MCF 10A (cell line): ENCODE measurements around the gene RSPRY1. TPM values are rescaled to one million over a fixed set of nuclear protein-coding genes. Genes with fewer than 3 reads are reported as not detected.

Experiments used
- BruUV-seq: library from RNA; stranded (reverse); fragments of 400-500 nt; replicated peaks from 2 replicates; lab custom pipeline; 2021; lab: Mats Ljungman, UMichigan
- CTCF ChIA-PET: fragments of 300-600 bp; sonication (Branson Sonifier 250); formaldehyde crosslinking; extraction: SDS; loops from one replicate; lab custom pipeline; 2021; ENCODE audit warnings: antibody characterized with exemption, inconsistent platforms; lab: Yijun Ruan, JAX
- POLR2A ChIA-PET: fragments of 300-600, 350-650 bp; sonication (Branson Sonifier 250); formaldehyde crosslinking; extraction: SDS; loops from one replicate; lab custom pipeline; 2020; ENCODE audit warnings: antibody characterized with exemption, inconsistent platforms; lab: Yijun Ruan, JAX
- DNase-seq: peaks from one replicate; pipeline ENCODE4 v3.0.0-alpha.2; 2018; ENCODE audit not compliant: unreplicated experiment
- H3K27ac Mint-ChIP-seq: one replicate; pipeline ENCODE4 v1.8.0; 2022; ENCODE audit warnings: mild to moderate bottlenecking, low read depth, mixed read lengths; ENCODE audit not compliant: unreplicated experiment
- H3K27me3 Mint-ChIP-seq: one replicate; pipeline ENCODE4 v1.8.0; 2022; ENCODE audit warnings: mixed read lengths; ENCODE audit not compliant: insufficient read depth, unreplicated experiment
- H3K36me3 Mint-ChIP-seq: one replicate; pipeline ENCODE4 v1.8.0; 2022; ENCODE audit warnings: mild to moderate bottlenecking, moderate library complexity, mixed read lengths; ENCODE audit not compliant: insufficient read depth, unreplicated experiment
- H3K4me1 Mint-ChIP-seq: one replicate; pipeline ENCODE4 v1.8.0; 2022; ENCODE audit warnings: mixed read lengths; ENCODE audit not compliant: insufficient read depth, unreplicated experiment
- H3K4me3 Mint-ChIP-seq: one replicate; pipeline ENCODE4 v1.8.0; 2022; ENCODE audit warnings: mild to moderate bottlenecking, moderate library complexity, mixed read lengths; ENCODE audit not compliant: unreplicated experiment
- H3K9me3 Mint-ChIP-seq: one replicate; pipeline ENCODE4 v1.8.0; 2022; ENCODE audit warnings: mixed read lengths; ENCODE audit not compliant: unreplicated experiment
- intact Hi-C: fragments of 100-400 bp; cut with micrococcal nuclease; formaldehyde crosslinking; loops from 2 replicates; pipeline ENCODE4 v1.14.1; 2022
- total RNA-seq: library from RNA; stranded (reverse); gene quantifications from 2 replicates; pipeline ENCODE4 v1.2.3, GENCODE V29; 2022
- TF ChIP-seq, protein P1 (sequence below): fragments of 200-600 bp; IDR thresholded peaks from one replicate; pipeline ENCODE4 v1.8.0; 2022; ENCODE audit warnings: antibody characterized with exemption, mild to moderate bottlenecking; ENCODE audit not compliant: unreplicated experiment

RSPRY1 gene
- total RNA-seq, 1 experiment from 2014 or later, result 55.9 TPM

DNA sequence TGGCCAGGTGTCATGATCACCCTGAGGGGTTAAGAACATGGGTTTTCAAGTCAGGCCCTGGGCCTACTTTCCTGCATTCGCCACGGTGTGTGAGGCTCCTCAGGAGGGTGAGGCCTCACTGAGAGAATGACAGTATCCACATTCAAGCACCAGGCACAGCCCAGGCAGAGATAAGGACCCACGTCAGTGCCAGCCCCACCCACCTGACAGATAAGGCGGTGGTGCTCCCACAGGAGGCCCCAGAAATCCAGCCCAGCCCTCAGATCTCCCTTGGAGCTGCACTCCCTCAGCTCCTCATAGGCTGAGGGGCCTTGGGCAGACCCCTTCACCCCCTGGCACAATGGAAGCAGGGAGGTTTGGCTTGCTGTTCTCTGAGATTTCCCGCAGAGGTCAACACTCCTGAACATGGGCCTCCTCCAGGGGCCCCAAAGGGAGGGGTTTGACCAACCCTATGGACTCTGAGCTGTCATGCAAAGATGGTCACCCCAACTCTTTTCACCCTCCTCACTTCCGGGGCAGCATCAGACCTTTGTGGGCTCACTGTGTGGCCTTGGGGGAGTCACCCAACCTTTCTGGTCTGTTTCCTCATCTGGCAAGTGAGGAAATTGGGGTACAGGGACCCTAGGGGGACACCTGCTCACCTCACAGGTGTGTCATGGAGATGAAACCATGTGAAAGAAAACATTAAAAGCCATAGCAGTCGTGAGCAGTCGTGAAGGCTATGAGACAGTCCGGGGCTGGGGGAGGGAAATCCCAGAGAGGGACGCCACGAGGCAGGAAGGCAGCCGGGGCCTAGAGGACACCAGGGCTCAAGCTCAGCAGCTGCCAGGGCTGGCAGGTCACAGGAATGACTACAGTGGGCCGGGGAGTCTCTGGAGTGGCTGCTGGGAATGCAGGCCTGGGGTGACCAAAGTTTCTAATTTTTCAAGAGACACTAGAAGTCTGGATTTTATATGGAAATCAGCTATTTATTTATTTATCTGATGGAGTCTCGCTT, 83.0 kb downstream of the RSPRY1 start:
- TF ChIP-seq, protein P1, sequence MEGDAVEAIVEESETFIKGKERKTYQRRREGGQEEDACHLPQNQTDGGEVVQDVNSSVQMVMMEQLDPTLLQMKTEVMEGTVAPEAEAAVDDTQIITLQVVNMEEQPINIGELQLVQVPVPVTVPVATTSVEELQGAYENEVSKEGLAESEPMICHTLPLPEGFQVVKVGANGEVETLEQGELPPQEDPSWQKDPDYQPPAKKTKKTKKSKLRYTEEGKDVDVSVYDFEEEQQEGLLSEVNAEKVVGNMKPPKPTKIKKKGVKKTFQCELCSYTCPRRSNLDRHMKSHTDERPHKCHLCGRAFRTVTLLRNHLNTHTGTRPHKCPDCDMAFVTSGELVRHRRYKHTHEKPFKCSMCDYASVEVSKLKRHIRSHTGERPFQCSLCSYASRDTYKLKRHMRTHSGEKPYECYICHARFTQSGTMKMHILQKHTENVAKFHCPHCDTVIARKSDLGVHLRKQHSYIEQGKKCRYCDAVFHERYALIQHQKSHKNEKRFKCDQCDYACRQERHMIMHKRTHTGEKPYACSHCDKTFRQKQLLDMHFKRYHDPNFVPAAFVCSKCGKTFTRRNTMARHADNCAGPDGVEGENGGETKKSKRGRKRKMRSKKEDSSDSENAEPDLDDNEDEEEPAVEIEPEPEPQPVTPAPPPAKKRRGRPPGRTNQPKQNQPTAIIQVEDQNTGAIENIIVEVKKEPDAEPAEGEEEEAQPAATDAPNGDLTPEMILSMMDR, result no peak
- ChIA-PET POLR2A (interaction anchor here (0.9 to 8.1 kb wide), 3 partner anchors 9 to 82 kb away, joined by 3 to 137 read pairs (median 4); no protein-coding TSS in a partner anchor), CTCF (interaction anchor here (0.9 kb wide), 1 partner anchor 12 kb away, joined by 3 read pairs; no protein-coding TSS in a partner anchor)
- no peaks in the 10 kb centered on the region for H3K36me3 Mint-ChIP-seq
- H3K27me3 Mint-ChIP-seq, result no peaks in the 10 kb centered on the region
- H3K27ac Mint-ChIP-seq, result peak overlapping the region; percentile 61
- H3K9me3 Mint-ChIP-seq, result no peaks in the 10 kb centered on the region
- intact Hi-C loops, result no loop called here
- no peak overlapping the region for H3K4me3 Mint-ChIP-seq
- no peak for DNase-seq
- H3K4me1 Mint-ChIP-seq, result peaks cover 18% of the 10 kb centered on the region
- no TSS peak for BruUV-seq

DNA sequence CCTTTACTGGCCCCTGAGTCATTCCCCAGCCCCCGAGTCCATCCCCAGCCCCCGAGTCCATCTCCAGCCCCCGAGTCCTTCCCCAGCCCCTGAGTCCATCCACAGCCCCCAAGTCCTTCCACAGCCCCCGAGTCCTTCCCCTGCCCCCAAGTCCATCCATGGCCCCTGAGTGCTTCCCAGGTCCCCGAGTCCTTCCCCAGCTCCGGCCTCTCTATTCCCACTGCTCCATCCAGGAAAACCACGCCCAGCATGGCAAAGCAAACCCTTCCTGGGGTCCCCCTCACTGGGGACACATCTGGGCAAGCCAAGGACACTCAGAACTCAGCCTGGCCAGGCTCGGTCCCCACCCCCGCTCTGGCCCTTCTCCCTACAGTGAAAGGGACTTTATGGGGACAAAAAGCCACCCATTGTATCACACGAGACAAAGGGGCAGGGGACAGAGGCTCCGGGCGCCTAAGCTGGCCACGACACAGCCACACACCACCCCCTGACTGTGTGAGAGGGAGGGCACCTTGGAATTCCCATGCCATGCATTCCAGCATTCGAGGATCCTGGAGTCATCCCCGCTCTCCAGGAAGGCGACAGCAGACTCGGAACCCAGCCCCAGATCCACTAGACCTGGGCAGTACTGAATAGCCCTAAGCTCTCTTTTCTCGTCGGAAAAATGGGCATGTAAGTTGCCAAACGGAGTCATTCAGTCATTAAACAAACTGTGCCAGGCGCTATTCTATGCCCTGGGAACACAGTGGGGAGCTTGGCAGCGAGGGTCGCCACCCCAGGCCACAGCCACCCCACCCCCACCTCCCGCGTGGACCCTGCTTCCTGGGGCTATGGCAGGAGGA, 84.3 kb downstream of the RSPRY1 start:
- no TSS peak for BruUV-seq
- Mint-ChIP-seq H3K36me3 (no peaks in the 10 kb centered on the region), H3K27ac (no peak overlapping the region), H3K4me1 (peaks cover 15% of the 10 kb centered on the region), H3K27me3 (no peaks in the 10 kb centered on the region), H3K9me3 (no peaks in the 10 kb centered on the region), H3K4me3 (no peak overlapping the region)
- POLR2A ChIA-PET, result interaction anchor here (1.6 kb wide), 1 partner anchor 25 kb away, joined by 4 read pairs; the partner anchor contains the start of gene ARL2BP
- CTCF ChIA-PET, result no interaction called here
- no peak for DNase-seq
- TF ChIP-seq, protein P1, result no peak
- intact Hi-C loops, result no loop called here

DNA sequence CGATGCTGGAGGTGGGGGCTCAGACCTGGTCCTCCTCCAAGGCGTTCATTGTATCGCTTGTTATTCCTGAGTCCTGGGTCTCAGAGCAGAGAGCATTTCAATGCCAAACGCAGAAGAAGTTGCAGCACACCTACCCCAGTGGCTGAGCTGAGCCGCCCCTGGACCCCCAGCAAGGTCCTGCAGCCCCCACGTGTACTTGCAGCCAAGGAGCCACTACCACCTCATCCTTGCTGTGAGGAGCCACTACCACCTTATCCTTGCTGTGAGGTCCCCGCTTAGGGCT, 84.9 kb downstream of the RSPRY1 start:
- intact Hi-C loops, result no loop called here
- H3K4me1 Mint-ChIP-seq, result peaks cover 11% of the 10 kb centered on the region
- POLR2A ChIA-PET, result interaction anchor here (1.6 kb wide), 1 partner anchor 26 kb away, joined by 4 read pairs; the partner anchor contains the start of gene ARL2BP

More for the DNA sequence above, 84.9 kb downstream of the RSPRY1 start:
- CTCF ChIA-PET, result no interaction called here
- Mint-ChIP-seq H3K36me3 (no peaks in the 10 kb centered on the region), H3K4me3 (no peak overlapping the region), H3K27me3 (no peaks in the 10 kb centered on the region), H3K27ac (no peak overlapping the region), H3K9me3 (no peaks in the 10 kb centered on the region)
- TF ChIP-seq, protein P1, result no peak
- DNase-seq, result no peak
- no TSS peak for BruUV-seq
